Chondrocyte (in vitro differentiated cells): ENCODE measurements around the gene GPR158. TPM values are rescaled to one million over a fixed set of nuclear protein-coding genes. Genes with fewer than 3 reads are reported as not detected.

Experiments used
- DNase-seq: peaks from one replicate; pipeline ENCODE4 v3.0.0; 2021; ENCODE audit warnings: mixed read lengths, low spot score
- H3K27ac Mint-ChIP-seq: one replicate; pipeline ENCODE4 v1.8.0; 2021; ENCODE audit warnings: mild to moderate bottlenecking, moderate library complexity, mixed read lengths; ENCODE audit not compliant: unreplicated experiment
- H3K27me3 Mint-ChIP-seq: 2 replicates; pipeline ENCODE4 v1.8.0; 2021; ENCODE audit warnings: low read depth, mixed read lengths
- H3K36me3 Mint-ChIP-seq: 2 replicates; pipeline ENCODE4 v1.8.0; 2021; ENCODE audit warnings: low read depth, mixed read lengths
- H3K4me1 Mint-ChIP-seq: 2 replicates; pipeline ENCODE4 v1.8.0; 2021; ENCODE audit warnings: low read depth, mild to moderate bottlenecking, mixed read lengths
- H3K4me3 Mint-ChIP-seq: one replicate; pipeline ENCODE4 v1.8.0; 2021; ENCODE audit warnings: mild to moderate bottlenecking, moderate library complexity, mixed read lengths; ENCODE audit not compliant: unreplicated experiment
- H3K9me3 Mint-ChIP-seq: 2 replicates; pipeline ENCODE4 v1.8.0; 2021; ENCODE audit warnings: low read depth, mixed read lengths
- CTCF ChIP-seq: fragments of 200-600 bp; sonication (generic); IDR thresholded peaks from 2 replicates; pipeline ENCODE4 v1.5.0; 2021; ENCODE audit warnings: antibody characterized with exemption, mild to moderate bottlenecking, moderate library complexity
- total RNA-seq: library from RNA; stranded (reverse); gene quantifications from 3 replicates; pipeline ENCODE4 v1.2.1, GENCODE V29; 2021

The GPR158 gene
- total RNA-seq, 1 donor from 2014 or later, result 0.10 TPM

DNA sequence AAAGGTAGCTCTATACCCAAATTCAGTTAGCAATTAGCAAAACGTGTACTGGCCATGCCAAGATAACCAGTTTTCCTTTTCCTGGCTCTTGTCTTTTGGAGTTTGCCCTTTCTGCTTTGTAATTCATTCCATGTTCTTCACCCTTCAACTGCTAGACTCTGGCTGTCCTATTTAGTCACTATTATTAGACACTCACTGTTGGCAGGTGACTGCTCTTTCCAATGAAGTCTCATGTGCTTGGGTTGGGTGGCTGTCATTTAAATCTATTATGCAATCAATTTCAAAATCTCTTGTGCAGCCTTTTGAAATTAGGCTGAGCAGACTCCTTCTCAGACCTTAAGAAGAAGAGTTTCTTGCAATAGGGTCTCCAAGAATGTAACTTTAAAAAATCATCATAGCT, 266.5 kb downstream of the GPR158 start:
- no peak for TF ChIP-seq CTCF

DNA sequence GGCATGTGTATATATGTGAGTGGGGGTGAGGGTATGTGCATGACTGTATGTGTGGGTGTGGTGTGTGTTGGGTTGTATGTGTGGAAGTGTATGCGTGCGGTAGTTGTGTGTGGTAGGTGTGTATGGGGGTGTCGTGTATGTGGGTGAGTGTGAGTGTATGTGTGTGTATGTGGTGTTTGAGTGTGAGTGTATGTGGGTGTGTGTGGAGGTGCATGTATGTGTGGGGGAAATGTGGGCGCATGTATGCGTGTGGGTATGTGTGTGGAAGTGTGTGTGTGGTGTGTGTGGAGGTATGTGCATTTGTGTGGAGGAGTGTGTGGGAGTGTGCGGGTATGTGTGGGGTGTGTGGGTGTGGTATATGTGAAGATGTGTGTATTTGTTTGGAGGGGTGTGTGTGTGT, 269.5 kb downstream of the GPR158 start:
- Mint-ChIP-seq H3K9me3 (peaks cover 3% of the 10 kb centered on the region), H3K27me3 (peaks cover 7% of the 10 kb centered on the region), H3K4me1 (no peaks in the 10 kb centered on the region), H3K4me3 (no peak overlapping the region), H3K27ac (no peak overlapping the region), H3K36me3 (no peaks in the 10 kb centered on the region)
- TF ChIP-seq CTCF, result no peak
- DNase-seq, result no peak

More for the DNA sequence above, 266.5 kb downstream of the GPR158 start:
- DNase-seq, result no peak
- Mint-ChIP-seq H3K27ac (no peak overlapping the region), H3K9me3 (peaks cover 2% of the 10 kb centered on the region), H3K4me3 (no peak overlapping the region), H3K4me1 (no peaks in the 10 kb centered on the region), H3K27me3 (peaks cover 9% of the 10 kb centered on the region), H3K36me3 (no peaks in the 10 kb centered on the region)

DNA sequence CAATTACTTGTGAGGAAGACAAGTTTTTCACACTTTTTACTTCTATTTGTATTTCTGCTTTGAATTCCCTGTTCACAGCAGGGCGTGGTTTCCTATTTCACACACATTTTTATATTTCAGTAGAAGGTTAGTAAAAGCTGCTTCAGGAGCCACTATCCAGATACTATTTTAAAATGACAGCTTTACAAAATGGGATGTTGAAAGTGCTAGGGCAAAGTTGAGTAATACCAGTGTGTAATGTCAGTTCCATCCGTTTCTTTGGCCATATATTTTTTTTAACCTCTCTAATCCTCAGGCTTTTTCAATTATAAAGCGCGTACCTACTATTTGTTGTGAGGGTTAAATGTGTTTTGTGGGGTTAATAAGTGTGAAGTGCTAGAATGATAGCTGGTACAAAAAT, 276.6 kb downstream of the GPR158 start:
- TF ChIP-seq CTCF, result no peak
- H3K9me3 Mint-ChIP-seq, result peaks cover 17% of the 10 kb centered on the region
- H3K4me3 Mint-ChIP-seq, result no peak overlapping the region

GRCh38 chr10:25453619-25454018, 278.8 kb downstream of the GPR158 start:
- TF ChIP-seq CTCF, result no peak
- no peak overlapping the region for H3K4me3 Mint-ChIP-seq
- no peaks in the 10 kb centered on the region for H3K27me3 Mint-ChIP-seq
- DNase-seq, result no peak
- H3K4me1 Mint-ChIP-seq, result no peaks in the 10 kb centered on the region
- peaks cover 15% of the 10 kb centered on the region for H3K9me3 Mint-ChIP-seq
- no peak overlapping the region for H3K27ac Mint-ChIP-seq
- no peaks in the 10 kb centered on the region for H3K36me3 Mint-ChIP-seq

More for the DNA sequence above, 276.6 kb downstream of the GPR158 start:
- no peak for DNase-seq
- H3K27me3 Mint-ChIP-seq, result no peaks in the 10 kb centered on the region
- no peak overlapping the region for H3K27ac Mint-ChIP-seq
- no peaks in the 10 kb centered on the region for H3K36me3 Mint-ChIP-seq
- no peaks in the 10 kb centered on the region for H3K4me1 Mint-ChIP-seq

DNA sequence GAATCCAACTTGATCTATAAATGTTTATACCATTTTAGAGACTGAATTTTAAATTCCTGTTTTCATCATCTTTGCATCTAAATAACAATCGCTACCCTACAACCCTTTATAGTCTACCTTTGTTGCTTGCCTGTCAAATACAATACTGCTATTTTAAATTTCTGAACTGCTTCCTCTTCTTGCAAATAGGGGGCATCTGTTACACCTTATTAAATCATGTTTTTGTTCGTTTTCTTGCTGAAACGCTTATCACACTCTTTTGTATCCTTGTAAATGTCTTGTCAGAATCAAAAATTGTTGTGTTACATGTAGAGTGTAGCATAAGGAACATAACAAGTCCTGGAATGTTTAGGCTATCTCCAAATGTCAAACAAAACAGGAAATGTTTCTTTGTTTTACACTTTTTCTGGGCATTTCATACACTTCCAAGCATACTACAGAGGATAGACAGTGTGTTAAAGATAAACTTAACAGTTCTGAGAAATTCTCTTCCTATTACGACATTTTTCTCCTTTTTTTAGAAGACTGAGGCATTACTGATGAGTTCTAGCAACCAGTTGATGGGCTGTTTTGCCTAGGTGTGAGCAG, 281.3 kb downstream of the GPR158 start:
- no peak for TF ChIP-seq CTCF
- no peak overlapping the region for H3K27ac Mint-ChIP-seq
- no peaks in the 10 kb centered on the region for H3K4me1 Mint-ChIP-seq
- H3K4me3 Mint-ChIP-seq, result no peak overlapping the region
- DNase-seq, result no peak
- no peaks in the 10 kb centered on the region for H3K36me3 Mint-ChIP-seq
- H3K9me3 Mint-ChIP-seq, result peaks cover 12% of the 10 kb centered on the region
- H3K27me3 Mint-ChIP-seq, result no peaks in the 10 kb centered on the region
